HG03354 (cell line): ENCODE measurements around the gene GPR55.

Experiments used
- ATAC-seq: cut with Tn5 transposase; IDR thresholded peaks from one replicate; pipeline ENCODE4 v1.9.1; 2021; ENCODE audit warnings: mild to moderate bottlenecking; ENCODE audit not compliant: unreplicated experiment, poor library complexity, severe bottlenecking

GPR55 gene

GRCh38 chr2:230952226-230952956 lies 27.3 kb upstream of the GPR55 start:
- ATAC-seq, result no peak

GRCh38 chr2:230951396-230951795 lies 26.4 kb upstream of the GPR55 start:
- no peak for ATAC-seq

GRCh38 chr2:230950874-230951339 lies 25.9 kb upstream of the GPR55 start:
- no peak for ATAC-seq

GRCh38 chr2:230949966-230950873 lies 25.2 kb upstream of the GPR55 start:
- peak; percentile 58 for ATAC-seq

GRCh38 chr2:230947908-230948365 lies 22.9 kb upstream of the GPR55 start:
- peak; percentile 37 for ATAC-seq

GRCh38 chr2:230947235-230947576 lies 22.2 kb upstream of the GPR55 start:
- ATAC-seq, result no peak

- ATAC-seq, result no peak
Observed at GRCh38 chr2:230946429-230947234, 21.6 kb upstream of the GPR55 start.

GRCh38 chr2:230944757-230945372 lies 19.8 kb upstream of the GPR55 start:
- ATAC-seq, result no peak

GRCh38 chr2:230944123-230944653 lies 19.1 kb upstream of the GPR55 start:
- ATAC-seq, result peak; percentile 60

- ATAC-seq, result peak; percentile 59
Observed at GRCh38 chr2:230942920-230943896, 18.2 kb upstream of the GPR55 start.

GRCh38 chr2:230942371-230942770 lies 17.3 kb upstream of the GPR55 start:
- no peak for ATAC-seq

- no peak for ATAC-seq
Observed at GRCh38 chr2:230941202-230942180, 16.4 kb upstream of the GPR55 start.

GRCh38 chr2:230940471-230940815 lies 15.4 kb upstream of the GPR55 start:
- ATAC-seq, result no peak

- ATAC-seq, result no peak
Observed at GRCh38 chr2:230939691-230940470, 14.8 kb upstream of the GPR55 start.

GRCh38 chr2:230939066-230939591 lies 14.1 kb upstream of the GPR55 start:
- no peak for ATAC-seq

GRCh38 chr2:230938516-230939065 lies 13.5 kb upstream of the GPR55 start:
- ATAC-seq, result no peak
